ENCODE measurements around the gene RBM23. TPM values are rescaled to one million over a fixed set of nuclear protein-coding genes. Genes with fewer than 3 reads are reported as not detected.

The RBM23 gene
- total and polyA plus RNA-seq, 2 donors (not counting 3 experiments of a cell fraction or from before 2014, with no cell fraction given), result 67.7 to 68.9 TPM

DNA sequence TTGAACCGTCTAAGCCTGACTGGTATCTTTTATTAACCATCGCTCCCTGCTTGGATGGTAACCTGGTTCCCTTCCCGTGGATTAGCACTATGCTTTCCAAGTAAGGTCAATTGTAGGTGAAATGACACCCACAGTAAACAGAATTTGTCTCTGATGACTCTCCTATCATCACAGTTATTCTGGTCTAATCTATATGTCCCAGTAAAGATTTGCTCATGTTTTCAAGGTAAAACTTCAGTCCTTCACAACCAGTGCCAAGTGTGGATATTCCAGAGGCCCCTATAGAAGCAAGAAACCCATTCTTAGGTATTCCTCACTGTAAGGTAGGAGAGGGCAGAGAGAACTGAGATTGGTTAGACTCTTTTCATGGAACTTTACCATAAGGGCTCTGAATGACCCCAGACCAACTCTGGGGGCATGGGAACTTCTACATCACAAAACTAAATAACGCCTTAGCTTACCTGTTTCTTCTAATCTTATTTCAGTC, 47.9 kb upstream of the RBM23 start:
- ChIA-PET CTCF (interaction anchor here (1.5 to 1.8 kb wide), 2 partner anchors 20 to 26 kb away, joined by 4 to 7 read pairs; no protein-coding TSS in a partner anchor), POLR2A (no interaction called here)
- Histone ChIP-seq H3K4me2 (ENCODE audit: insufficient read depth, low read length) (peak overlapping the region; percentile 31), H3K79me2 (ENCODE audit: control insufficient read depth, insufficient read depth, low read length) (no peaks in the 10 kb centered on the region), H3K9me1 (replicated peaks; ENCODE audit: control insufficient read depth, extremely low read depth, insufficient read depth, low read length) (no peaks in the 10 kb centered on the region), H3K4me3 (replicated peaks in 1 of 3; ENCODE audit: insufficient read depth in 1 of 3, low read depth in 1 of 3, low read length in 3 of 3) (no peak overlapping the region), H3K36me3 (ENCODE audit: control insufficient read depth in 2 of 2, extremely low read depth in 1 of 2, insufficient read depth in 2 of 2, low read length in 2 of 2) (peaks cover 4 to 9% of the 10 kb centered on the region in 2 experiments), H3K9me3 (replicated peaks; ENCODE audit: control insufficient read depth, insufficient read depth, low read length) (no peaks in the 10 kb centered on the region), H3K9ac (replicated peaks; ENCODE audit: extremely low read depth, insufficient read depth, low read length) (no peak overlapping the region), H3K27ac (ENCODE audit: insufficient read depth, low read depth, low read length) (no peak overlapping the region), H3K27me3 (ENCODE audit: control insufficient read depth in 2 of 2, insufficient read depth in 2 of 2, low read length in 2 of 2) (no peaks in the 10 kb centered on the region), H2AFZ (ENCODE audit: low read depth, low read length) (no peak overlapping the region), H4K20me1 (replicated peaks; ENCODE audit: control insufficient read depth, extremely low read depth, insufficient read depth, low read length) (no peaks in the 10 kb centered on the region), H3K4me1 (ENCODE audit: control insufficient read depth, extremely low read depth, insufficient read depth, low read length) (peaks cover 3% of the 10 kb centered on the region)
- BruUV-seq (replicated peaks), result no TSS peak
- FAIRE-seq, result no peak
- intact Hi-C loops (cut with micrococcal nuclease) (no loop called here), dilution Hi-C loops (cut with MboI; ENCODE audit: extremely low pct_ligation_motif_present, low sequenced_read_pairs) (no loop called here)
- DNase-seq (ENCODE audit: low read depth, low spot score), result no peak
- TF ChIP-seq MYC (IDR thresholded peaks at IDR 0.05; ENCODE audit: low read depth, low read length), result no peak
- TF ChIP-seq CTCF (IDR thresholded peaks at IDR 0.05; ENCODE audit: extremely low read depth in 1 of 2, insufficient read depth in 1 of 2, low read depth in 1 of 2, low read length in 2 of 2), result no peak
- TF ChIP-seq JUN (IDR thresholded peaks at IDR 0.05; ENCODE audit: borderline replicate concordance, insufficient read depth, insufficient read length, low read depth), result no peak
- TF ChIP-seq POLR2AphosphoS5 (IDR thresholded peaks at IDR 0.05; ENCODE audit: insufficient read depth, low read depth, low read length), result no peak
- no peak for TF ChIP-seq GATA2 (IDR thresholded peaks at IDR 0.05; ENCODE audit: insufficient read depth, insufficient read length, low read depth, low read length)
- TF ChIP-seq EZH2 (IDR thresholded peaks at IDR 0.05; ENCODE audit: borderline replicate concordance, low read depth, low read length, severe bottlenecking), result no peak
- no peak for TF ChIP-seq POLR2A (IDR thresholded peaks at IDR 0.05; ENCODE audit: low read depth, low read length)
- TF ChIP-seq FOS (IDR thresholded peaks at IDR 0.05; ENCODE audit: borderline replicate concordance, insufficient read depth, low read length), result no peak
- TF ChIP-seq MAX (IDR thresholded peaks at IDR 0.05; ENCODE audit: insufficient read depth, insufficient read length), result no peak

Measured in endothelial cell of umbilical vein (primary cell).